Body of pancreas (tissue), 4 donors: ENCODE data around the gene CERCAM.

Experiments
- POLR2A ChIP-seq, 3 donors: fragments of 450-650 bp; IDR thresholded peaks; one replicate each; pipeline ENCODE4 v1.6.1; 2016; ENCODE audit warnings: antibody characterized with exemption in 3 of 3, mild to moderate bottlenecking in 2 of 3
- TF ChIP-seq, protein P1 (sequence below), 7 experiments: fragments of 450-650 bp in 4 of 7; fragments of 200-600 bp in 3 of 7; sonication (generic) in 3 of 7; IDR thresholded peaks; one replicate each; pipeline ENCODE4 v1.5.1; 2016 to 2019; ENCODE audit warnings: antibody characterized with exemption in 7 of 7

DNA sequence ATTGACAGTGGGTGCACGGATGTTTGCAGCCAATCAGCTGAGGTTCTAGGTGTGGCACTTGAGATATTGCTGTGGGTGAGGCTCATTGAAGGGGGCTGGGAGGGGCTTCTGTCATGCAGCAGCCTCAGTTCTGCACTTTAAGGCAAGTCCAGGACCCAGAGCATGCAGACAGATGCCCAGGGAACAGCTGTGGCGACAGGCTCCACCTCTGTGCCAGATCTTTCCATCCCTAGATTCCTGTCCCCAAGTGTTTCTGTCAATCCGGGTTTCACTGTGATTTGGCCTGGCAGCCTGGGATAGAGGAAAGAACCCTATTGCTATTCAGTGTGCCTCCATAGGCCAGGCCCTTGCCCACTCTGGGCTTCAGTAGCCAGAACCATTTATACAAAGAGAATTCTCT is 20.8 kb upstream of the CERCAM start:
- TF ChIP-seq, protein P1, sequence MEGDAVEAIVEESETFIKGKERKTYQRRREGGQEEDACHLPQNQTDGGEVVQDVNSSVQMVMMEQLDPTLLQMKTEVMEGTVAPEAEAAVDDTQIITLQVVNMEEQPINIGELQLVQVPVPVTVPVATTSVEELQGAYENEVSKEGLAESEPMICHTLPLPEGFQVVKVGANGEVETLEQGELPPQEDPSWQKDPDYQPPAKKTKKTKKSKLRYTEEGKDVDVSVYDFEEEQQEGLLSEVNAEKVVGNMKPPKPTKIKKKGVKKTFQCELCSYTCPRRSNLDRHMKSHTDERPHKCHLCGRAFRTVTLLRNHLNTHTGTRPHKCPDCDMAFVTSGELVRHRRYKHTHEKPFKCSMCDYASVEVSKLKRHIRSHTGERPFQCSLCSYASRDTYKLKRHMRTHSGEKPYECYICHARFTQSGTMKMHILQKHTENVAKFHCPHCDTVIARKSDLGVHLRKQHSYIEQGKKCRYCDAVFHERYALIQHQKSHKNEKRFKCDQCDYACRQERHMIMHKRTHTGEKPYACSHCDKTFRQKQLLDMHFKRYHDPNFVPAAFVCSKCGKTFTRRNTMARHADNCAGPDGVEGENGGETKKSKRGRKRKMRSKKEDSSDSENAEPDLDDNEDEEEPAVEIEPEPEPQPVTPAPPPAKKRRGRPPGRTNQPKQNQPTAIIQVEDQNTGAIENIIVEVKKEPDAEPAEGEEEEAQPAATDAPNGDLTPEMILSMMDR (IDR thresholded peaks at IDR 0.05) = no peak
- no peak for TF ChIP-seq POLR2A (IDR thresholded peaks at IDR 0.05)
